WI38 (cell line): ENCODE data around the gene SLC44A4.

Source experiments
- H3K4me3 ChIP-seq: 2 replicates; pipeline ENCODE4 v1.5.1; 2011; ENCODE audit warnings: low read depth, mild to moderate bottlenecking, control low read depth, low read length
- CTCF ChIP-seq: IDR thresholded peaks from 2 replicates; pipeline ENCODE4 v1.5.1; 2012; ENCODE audit warnings: low read depth, mild to moderate bottlenecking, control low read depth, low read length

Gene SLC44A4

GRCh38 chr6:31837369-31838113 is 41.3 kb downstream of the SLC44A4 start:
- TF ChIP-seq CTCF = no peak
- H3K4me3 ChIP-seq = peak overlapping the region; percentile 91

GRCh38 chr6:31836474-31837368 is 42.1 kb downstream of the SLC44A4 start:
- peak overlapping the region; percentile 91 for H3K4me3 ChIP-seq
- TF ChIP-seq CTCF = no peak

- H3K4me3 ChIP-seq = peak overlapping the region; percentile 91
- TF ChIP-seq CTCF = no peak
Measured at GRCh38 chr6:31836047-31836473, 42.7 kb downstream of the SLC44A4 start.

DNA sequence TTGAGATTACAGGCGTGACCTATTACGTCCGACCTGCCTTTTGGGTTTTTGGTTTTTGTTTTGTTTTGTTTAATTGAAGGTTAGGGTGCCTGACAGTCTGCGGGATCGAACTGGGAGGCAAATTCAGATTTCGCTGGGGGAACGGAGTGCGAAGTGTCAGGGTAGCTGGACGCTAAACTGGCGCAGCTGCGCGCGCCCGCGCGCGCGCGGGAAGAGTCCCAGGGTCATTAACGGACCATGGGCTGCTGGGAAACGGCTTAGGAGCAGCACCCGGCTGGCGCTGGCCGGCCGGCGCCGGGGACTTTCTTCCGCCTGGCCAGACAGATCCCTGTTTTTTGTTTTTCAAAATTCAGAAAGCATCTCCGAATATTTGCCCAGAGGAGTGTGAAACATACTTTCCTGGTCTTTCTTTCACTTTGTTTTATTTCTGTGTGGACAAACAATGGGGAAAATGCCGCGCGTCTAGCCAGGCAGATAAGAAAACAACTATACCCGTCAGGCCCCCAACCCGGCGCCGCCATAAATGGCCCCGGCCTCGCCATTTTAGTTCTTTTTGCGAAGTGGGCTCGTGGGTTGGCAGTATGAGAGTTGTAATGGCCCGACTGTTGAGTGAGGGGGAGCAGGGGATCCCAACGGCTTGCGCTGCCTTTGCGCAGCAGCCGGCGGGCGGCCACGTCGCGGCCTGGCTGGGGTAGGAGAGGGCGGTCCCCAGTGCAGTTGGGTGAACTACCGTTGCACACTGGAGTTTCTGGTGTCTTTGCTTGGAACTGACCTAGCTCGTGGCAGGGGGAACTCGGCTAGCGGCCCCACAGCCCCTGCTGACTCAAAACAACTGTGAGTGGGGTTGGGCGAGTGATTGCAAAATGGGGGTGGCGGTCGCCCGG is 44.2 kb downstream of the SLC44A4 start:
- peak overlapping the region; percentile 91 for H3K4me3 ChIP-seq
- TF ChIP-seq CTCF = no peak

DNA sequence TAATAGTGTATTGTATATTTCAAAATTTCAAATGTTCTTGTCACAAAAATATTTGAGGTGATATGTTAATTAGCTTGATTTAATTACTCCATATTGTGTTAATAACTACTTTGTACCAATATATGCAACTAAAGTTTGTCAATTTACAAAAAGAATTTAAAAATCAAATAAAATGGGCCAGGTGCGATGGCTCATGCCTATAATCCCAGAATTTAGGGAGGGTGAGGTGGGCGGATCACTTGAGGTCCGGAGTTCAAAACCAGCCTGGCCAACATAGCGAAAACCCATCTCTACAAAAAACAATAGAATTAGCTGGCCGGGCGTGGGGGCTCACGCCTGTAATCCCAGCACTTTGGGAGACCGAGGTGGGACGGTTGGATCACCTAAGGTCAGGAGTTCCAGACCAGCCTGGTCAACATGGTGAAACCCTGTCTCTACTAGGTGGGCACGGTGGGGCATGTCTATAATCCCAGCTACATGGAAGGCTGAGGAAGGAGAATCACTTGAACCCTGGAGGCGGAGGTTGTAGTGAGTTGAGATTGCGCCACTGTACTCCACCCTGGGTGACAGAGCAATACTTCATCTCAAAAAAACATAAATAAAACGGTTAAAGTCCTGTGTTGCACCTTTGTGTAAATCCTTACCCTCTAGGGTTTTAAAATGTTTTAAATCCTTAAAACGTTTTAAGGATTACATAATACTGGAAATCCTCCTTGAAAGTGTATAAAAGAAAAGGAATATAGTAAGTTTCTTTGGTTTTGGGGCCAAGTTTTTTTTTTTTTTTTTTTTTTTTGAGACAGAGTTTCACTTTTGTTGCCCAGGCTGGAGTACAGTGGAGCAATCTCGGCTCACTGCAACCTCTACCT is 47.2 kb downstream of the SLC44A4 start:
- TF ChIP-seq CTCF = no peak
- no peak overlapping the region; the same call in 1 of the 2 replicates for H3K4me3 ChIP-seq

- H3K4me3 ChIP-seq = peak overlapping the region; percentile 75
- no peak for TF ChIP-seq CTCF
Measured at GRCh38 chr6:31830886-31831335, 47.9 kb downstream of the SLC44A4 start.
